Ishikawa (cell line): Measurements from ENCODE around the gene ZNF830.

Source experiments
- CEBPB ChIP-seq: IDR thresholded peaks from 2 replicates; pipeline ENCODE4 v1.6.1; 2012
- CREB1 ChIP-seq: IDR thresholded peaks from 2 replicates; pipeline ENCODE4 v1.6.1; 2012; ENCODE audit warnings: low read depth
- EGR1 ChIP-seq: IDR thresholded peaks from 2 replicates; pipeline ENCODE4 v1.6.1; 2012
- EP300 ChIP-seq: IDR thresholded peaks from 2 replicates; pipeline ENCODE4 v1.6.1; 2012; ENCODE audit warnings: borderline replicate concordance
- FOXM1 ChIP-seq: IDR thresholded peaks from 2 replicates; pipeline ENCODE4 v1.6.1; 2012; ENCODE audit warnings: low read depth, borderline replicate concordance
- MAX ChIP-seq: IDR thresholded peaks from 2 replicates; pipeline ENCODE4 v1.6.1; 2012
- NFIC ChIP-seq: IDR thresholded peaks from 2 replicates; pipeline ENCODE4 v1.6.1; 2012
- RAD21 ChIP-seq: IDR thresholded peaks from 2 replicates; pipeline ENCODE4 v1.6.1; 2012; ENCODE audit warnings: low read depth
- REST ChIP-seq: IDR thresholded peaks from 2 replicates; pipeline ENCODE4 v1.6.1; 2012; ENCODE audit warnings: low read depth, mild to moderate bottlenecking
- TAF1 ChIP-seq: IDR thresholded peaks from 2 replicates; pipeline ENCODE4 v1.6.1; 2012; ENCODE audit warnings: low read depth, mild to moderate bottlenecking
- TCF12 ChIP-seq: IDR thresholded peaks from 2 replicates; pipeline ENCODE4 v1.6.1; 2012; ENCODE audit warnings: low read depth
- TEAD4 ChIP-seq: IDR thresholded peaks from 2 replicates; pipeline ENCODE4 v1.6.1; 2012
- USF1 ChIP-seq: IDR thresholded peaks from 2 replicates; pipeline ENCODE4 v1.6.1; 2012
- YY1 ChIP-seq: IDR thresholded peaks from 2 replicates; pipeline ENCODE4 v1.6.1; 2012; ENCODE audit warnings: low read depth
- ZBTB7A ChIP-seq: IDR thresholded peaks from 2 replicates; pipeline ENCODE4 v1.6.1; 2012; ENCODE audit warnings: low read depth

Gene ZNF830

GRCh38 chr17:34979153-34979552 is 17.8 kb downstream of the ZNF830 start:
- TF ChIP-seq YY1 (no peak), TEAD4 (no peak), TCF12 (no peak), USF1 (no peak), CEBPB (no peak), CREB1 (no peak), EGR1 (no peak)

GRCh38 chr17:34979650-34980352 is 18.5 kb downstream of the ZNF830 start:
- no peak for TF ChIP-seq TCF12

GRCh38 chr17:34980353-34980680 is 19.0 kb downstream of the ZNF830 start, which contains the start of gene LIG3:
Gene LIG3, plus strand, starts transcription at chr17:34980512. Its CDS starts 2,494 bp downstream, at chr17:34983006.
- TF ChIP-seq NFIC (no peak), YY1 (peak; percentile 4; the same call in 1 of the 2 replicates), TCF12 (0 out of 2 replicates have a peak, but pooled peaks have one; percentile 24), RAD21 (no peak), EGR1 (0 out of 2 replicates have a peak, but pooled peaks have one; percentile 19), TAF1 (peak; percentile 62), MAX (peak; percentile 98), USF1 (peak; percentile 92), CREB1 (no peak), FOXM1 (peak; percentile 65; the same call in 1 of the 2 replicates), CEBPB (no peak), EP300 (no peak)

- TF ChIP-seq TEAD4: no peak
- no peak for TF ChIP-seq TCF12
- TF ChIP-seq TAF1: peak; percentile 22; the same call in 1 of the 2 replicates
- TF ChIP-seq MAX: peak; percentile 87
- TF ChIP-seq CREB1: peak; percentile 22; the same call in 1 of the 2 replicates
- 0 out of 2 replicates have a peak, but pooled peaks have one; percentile 6 for TF ChIP-seq YY1
- peak; percentile 16; the same call in 1 of the 2 replicates for TF ChIP-seq RAD21
- TF ChIP-seq ZBTB7A: peak; percentile 56; the same call in 1 of the 2 replicates
These were observed 19.6 kb downstream of the ZNF830 start for GRCh38 chr17:34980681-34981537.

GRCh38 chr17:34981538-34982241 is 20.4 kb downstream of the ZNF830 start:
- no peak for TF ChIP-seq TCF12
- no peak for TF ChIP-seq FOXM1
- TF ChIP-seq USF1: no peak
- TF ChIP-seq CREB1: no peak
- no peak for TF ChIP-seq EGR1
- TF ChIP-seq NFIC: no peak
- no peak for TF ChIP-seq EP300
- TF ChIP-seq MAX: no peak
- no peak for TF ChIP-seq YY1
- no peak for TF ChIP-seq ZBTB7A
- no peak for TF ChIP-seq RAD21

GRCh38 chr17:34987232-34987631 is 25.9 kb downstream of the ZNF830 start:
- TF ChIP-seq CREB1 (no peak), EP300 (no peak), CEBPB (no peak), ZBTB7A (no peak), RAD21 (no peak), TEAD4 (no peak), NFIC (no peak), YY1 (no peak), REST (no peak), EGR1 (no peak), MAX (no peak), USF1 (no peak), FOXM1 (no peak), TCF12 (no peak)
